H1 (cell line): Measurements from ENCODE around the gene CFAP91. TPM values are rescaled to one million over a fixed set of nuclear protein-coding genes. Genes with fewer than 3 reads are reported as not detected.

Experiments used
- CTCF ChIA-PET: fragments of 300-600 bp; sonication (Branson Sonifier 250); formaldehyde crosslinking; loops from one replicate; lab custom pipeline; 2021; ENCODE audit not compliant: partially characterized antibody; lab: Charles Lee
- POLR2A ChIA-PET: fragments of 300-600 bp; sonication (Branson Sonifier 250); formaldehyde crosslinking; loops from one replicate; lab custom pipeline; 2021; ENCODE audit warnings: inconsistent platforms; ENCODE audit not compliant: partially characterized antibody; lab: Charles Lee
- DNase-seq, 2 experiments: peaks; one replicate each; pipeline versions ENCODE4 v3.0.0 to v3.0.0-alpha.2; 2010 to 2022; ENCODE audit warnings: low spot score in 2 of 2, low read depth in 1 of 2, mixed read lengths in 1 of 2
- FAIRE-seq: peaks from 2 replicates; lab custom pipeline; 2011; peaks lifted over from hg19 to GRCh38; lab: Jason Lieb, UNC
- H2AFZ ChIP-seq: 2 replicates; pipeline ENCODE4 v1.8.1; 2012; ENCODE audit warnings: low read length, inconsistent platforms
- H2AK5ac ChIP-seq: 2 replicates; pipeline ENCODE4 v1.6.1; 2013; ENCODE audit warnings: low read depth, low read length
- H2BK120ac ChIP-seq: replicated peaks from 2 replicates; pipeline ENCODE3; 2013; ENCODE audit warnings: low read depth, low read length, inconsistent platforms
- H2BK12ac ChIP-seq: 2 replicates; pipeline ENCODE4 v1.6.1; 2013; ENCODE audit warnings: low read depth, low read length
- H2BK15ac ChIP-seq: 2 replicates; pipeline ENCODE4 v1.6.1; 2013; ENCODE audit warnings: low read length
- H2BK20ac ChIP-seq: 2 replicates; pipeline ENCODE4 v1.6.1; 2013; ENCODE audit warnings: low read length
- H2BK5ac ChIP-seq: 2 replicates; pipeline ENCODE4 v1.6.1; 2013; ENCODE audit warnings: low read depth, low read length
- H3K14ac ChIP-seq: 2 replicates; pipeline ENCODE4 v1.6.1; 2013; ENCODE audit warnings: inconsistent platforms; ENCODE audit not compliant: insufficient read length
- H3K18ac ChIP-seq: 2 replicates; pipeline ENCODE4 v1.6.1; 2013; ENCODE audit warnings: low read length; ENCODE audit errors: extremely low read depth
- H3K23ac ChIP-seq: 2 replicates; pipeline ENCODE4 v1.6.1; 2013; ENCODE audit warnings: inconsistent platforms; ENCODE audit not compliant: insufficient read length
- H3K23me2 ChIP-seq: 2 replicates; pipeline ENCODE4 v1.6.1; 2013; ENCODE audit warnings: low read depth, low read length
- H3K27ac ChIP-seq: 2 replicates; pipeline ENCODE4 v1.6.1; 2011; ENCODE audit warnings: low read depth, low read length, inconsistent platforms
- H3K27me3 ChIP-seq, 4 experiments: replicated peaks in 1 of 4; 1 replicate in 1 of 4; 2 replicates in 3 of 4; pipeline versions ENCODE4 v1.6.1 to v1.8.1; 2011 to 2013; ENCODE audit warnings: low read length in 3 of 4, mild to moderate bottlenecking in 3 of 4, inconsistent platforms in 2 of 4, mixed read lengths in 2 of 4, moderate library complexity in 1 of 4; ENCODE audit not compliant: control insufficient read depth in 3 of 4, insufficient read depth in 3 of 4; ENCODE audit errors: extremely low read depth in 1 of 4
- H3K36me3 ChIP-seq, 4 experiments: 2 replicates each; pipeline versions ENCODE4 v1.6.1 to v1.8.1; 2011 to 2013; ENCODE audit warnings: mild to moderate bottlenecking in 4 of 4, low read length in 3 of 4, moderate library complexity in 2 of 4, control low read depth in 1 of 4, inconsistent platforms in 1 of 4; ENCODE audit not compliant: insufficient read depth in 4 of 4, control insufficient read depth in 2 of 4
- H3K4ac ChIP-seq: replicated peaks from 2 replicates; pipeline ENCODE3; 2013; ENCODE audit warnings: low read length, low read depth, mixed read lengths, inconsistent platforms; ENCODE audit not compliant: insufficient read length
- H3K4me1 ChIP-seq, 4 experiments: replicated peaks in 1 of 4; 1 replicate in 1 of 4; 2 replicates in 3 of 4; pipeline versions ENCODE4 v1.6.1 to v1.8.1; 2011 to 2013; ENCODE audit warnings: low read length in 3 of 4, inconsistent platforms in 2 of 4, mixed read lengths in 1 of 4; ENCODE audit not compliant: insufficient read depth in 4 of 4, control insufficient read depth in 3 of 4
- H3K4me2 ChIP-seq, 2 experiments: 2 replicates each; pipeline versions ENCODE4 v1.6.1 to v1.8.1; 2011 to 2013; ENCODE audit warnings: low read depth in 2 of 2, low read length in 2 of 2, control low read depth in 1 of 2, inconsistent platforms in 1 of 2, mild to moderate bottlenecking in 1 of 2; ENCODE audit not compliant: insufficient read depth in 1 of 2
- H3K4me3 ChIP-seq, 4 experiments: fragments of 200-600, 300-600 bp in 1 of 4; sonication (generic), shearing (Covaris generic), sonication (Bioruptor Twin) in 1 of 4; 2 replicates each; pipeline versions ENCODE4 v1.5.1 to v1.8.1; 2011 to 2016; ENCODE audit warnings: low read length in 4 of 4, low read depth in 3 of 4, control low read depth in 2 of 4, inconsistent platforms in 2 of 4, mild to moderate bottlenecking in 2 of 4, mixed read lengths in 1 of 4, moderate library complexity in 1 of 4; ENCODE audit not compliant: insufficient read depth in 2 of 4; ENCODE audit errors: extremely low read depth in 1 of 4
- H3K56ac ChIP-seq: replicated peaks from 2 replicates; pipeline ENCODE3; 2013; ENCODE audit warnings: low read depth, mild to moderate bottlenecking, mixed read lengths, low read length, inconsistent platforms; ENCODE audit not compliant: insufficient read length
- H3K79me1 ChIP-seq: 2 replicates; pipeline ENCODE4 v1.6.1; 2013; ENCODE audit warnings: low read depth, low read length, control low read depth
- H3K79me2 ChIP-seq, 2 experiments: 2 replicates each; pipeline versions ENCODE4 v1.6.1 to v1.8.1; 2012 to 2013; ENCODE audit warnings: low read length in 2 of 2, mild to moderate bottlenecking in 2 of 2, inconsistent platforms in 1 of 2; ENCODE audit not compliant: insufficient read depth in 2 of 2, control insufficient read depth in 1 of 2
- H3K9ac ChIP-seq, 4 experiments: replicated peaks in 1 of 4; 1 replicate in 1 of 4; 2 replicates in 3 of 4; pipeline versions ENCODE4 v1.6.1 to v1.8.1; 2011 to 2013; ENCODE audit warnings: low read depth in 3 of 4, low read length in 3 of 4, control low read depth in 2 of 4, mild to moderate bottlenecking in 2 of 4, moderate library complexity in 2 of 4, inconsistent platforms in 1 of 4; ENCODE audit errors: extremely low read depth in 1 of 4
- H3K9me3 ChIP-seq, 2 experiments: 2 replicates each; pipeline versions ENCODE4 v1.6.1 to v1.8.1; 2012 to 2013; ENCODE audit warnings: mild to moderate bottlenecking in 2 of 2, moderate library complexity in 2 of 2, control low read depth in 1 of 2, inconsistent platforms in 1 of 2, low read depth in 1 of 2, low read length in 1 of 2, mixed read lengths in 1 of 2; ENCODE audit not compliant: insufficient read depth in 2 of 2
- H4K20me1 ChIP-seq, 2 experiments: replicated peaks in 1 of 2; 2 replicates each; pipeline versions ENCODE3 to v1.8.1; 2011 to 2013; ENCODE audit warnings: inconsistent platforms in 2 of 2, low read length in 2 of 2, mild to moderate bottlenecking in 1 of 2; ENCODE audit not compliant: insufficient read depth in 2 of 2, control insufficient read depth in 1 of 2
- H4K5ac ChIP-seq: 2 replicates; pipeline ENCODE4 v1.6.1; 2013; ENCODE audit warnings: low read length, low read depth, mixed read lengths, inconsistent platforms; ENCODE audit not compliant: insufficient read length
- H4K8ac ChIP-seq: 2 replicates; pipeline ENCODE4 v1.8.0; 2013; ENCODE audit warnings: mild to moderate bottlenecking, moderate library complexity, low read length, inconsistent platforms; ENCODE audit not compliant: insufficient read depth; ENCODE audit errors: extremely low read depth
- H4K91ac ChIP-seq: replicated peaks from 2 replicates; pipeline ENCODE3; 2013; ENCODE audit warnings: low read length, mixed read lengths, inconsistent platforms; ENCODE audit not compliant: insufficient read length
- BACH1 ChIP-seq: IDR thresholded peaks from 2 replicates; pipeline ENCODE4 v1.6.1; 2012; ENCODE audit warnings: low read length, improper control_type of control experiment
- CBX8 ChIP-seq: fragments of 300-800, 300-1000 bp; sonication (generic); IDR thresholded peaks from 2 replicates; pipeline ENCODE4 v1.7.1; 2016; ENCODE audit warnings: low read depth, low read length, borderline replicate concordance
- EZH2 ChIP-seq: fragments of 200-600 bp; sonication (generic); IDR thresholded peaks from 2 replicates; pipeline ENCODE4 v1.7.1; 2012; ENCODE audit warnings: low read depth, mild to moderate bottlenecking, moderate library complexity, low read length, inconsistent platforms; ENCODE audit not compliant: severe bottlenecking
- GABPA ChIP-seq: IDR thresholded peaks from 2 replicates; pipeline ENCODE4 v1.6.1; 2011; ENCODE audit warnings: mild to moderate bottlenecking, low read length, moderate library complexity, borderline replicate concordance; ENCODE audit not compliant: insufficient read depth
- NRF1 ChIP-seq: IDR thresholded peaks from 2 replicates; pipeline ENCODE4 v1.6.1; 2011; ENCODE audit warnings: mild to moderate bottlenecking, low read depth, low read length, improper control_type of control experiment
- POLR2A ChIP-seq, 2 experiments: IDR thresholded peaks; 1 replicate in 1 of 2; 2 replicates in 1 of 2; pipeline ENCODE4 v1.6.1; 2011; ENCODE audit warnings: low read depth in 2 of 2, low read length in 2 of 2, mild to moderate bottlenecking in 2 of 2; ENCODE audit errors: control extremely low read depth in 1 of 2
- POU5F1 ChIP-seq: IDR thresholded peaks from 2 replicates; pipeline ENCODE4 v1.6.1; 2011; ENCODE audit warnings: low read depth, mild to moderate bottlenecking, low read length, moderate library complexity
- WGBS, 2 experiments: shearing (Covaris generic) in 1 of 2; methylation state at CpG; one replicate each; pipeline versions ENCODE4 v1.1.6 to v1.1.7; 2013 to 2015; ENCODE audit warnings: low lambda C conversion rate in 2 of 2, mixed read lengths in 2 of 2, inconsistent platforms in 1 of 2, low coverage in 1 of 2, missing lambda C conversion rate in 1 of 2; ENCODE audit not compliant: insufficient replicate concordance in 2 of 2, insufficient coverage in 1 of 2, insufficient read length in 1 of 2; ENCODE audit errors: extremely low coverage in 1 of 2, missing lambda C conversion rate in 1 of 2; 5-methylcytosine and 5-hydroxymethylcytosine counted together
- polyA plus RNA-seq, 7 experiments: library from polyadenylated mRNA; depleted of rRNA in 3 of 7; stranded (reverse) in 5 of 7; unstranded in 2 of 7; fragments of >200 nt in 5 of 7; fragments of 200-250 nt in 2 of 7; gene quantifications; 1 replicate in 5 of 7; 2 replicates in 1 of 7; 4 replicates in 1 of 7; pipeline versions ENCODE4 v1.2.1 to v1.2.3, GENCODE V29; 2011 to 2013; ENCODE audit warnings: missing spikeins in 2 of 7, mixed read lengths in 2 of 7
- total RNA-seq: library from RNA; stranded (reverse); fragmentation: NEBNext Ultra II Directional; extraction: Animal tissue kit (Norgen Biotek cat#: 25700); gene quantifications from 2 replicates; pipeline ENCODE4 v1.2.1, GENCODE V29; 2021

CFAP91 gene
- total and polyA plus RNA-seq, 2 of the 8 experiments (the other 6 are each of a cell fraction or from before 2014, with no cell fraction given), result 5.4 to 7.4 TPM

- no peak overlapping the region for H2BK120ac ChIP-seq
- H3K27ac ChIP-seq, result no peak overlapping the region
- no peaks in the 10 kb centered on the region for H3K27me3 ChIP-seq
- no peak overlapping the region for H3K9ac ChIP-seq
- no peak overlapping the region for H3K56ac ChIP-seq
- H3K79me1 ChIP-seq, result no peaks in the 10 kb centered on the region
- no peak overlapping the region for H3K23ac ChIP-seq
- WGBS, 2 experiments, result 81% methylated on average over 4 of the region's 4 CpGs; no CpG with 5 or more reads in 1 of the 2 experiments
- no peak for FAIRE-seq
- no peak overlapping the region for H2BK5ac ChIP-seq
- H4K91ac ChIP-seq, result no peak overlapping the region
- no peak overlapping the region for H3K4ac ChIP-seq
- no peak overlapping the region for H3K14ac ChIP-seq
- H2BK15ac ChIP-seq, result no peak overlapping the region
- no peak overlapping the region for H2BK12ac ChIP-seq
- no peaks in the 10 kb centered on the region for H3K79me2 ChIP-seq
- no peaks in the 10 kb centered on the region for H3K9me3 ChIP-seq
- ChIA-PET POLR2A (interaction anchor here (0.6 to 1.1 kb wide), 2 partner anchors 8 kb away, joined by 3 read pairs; no protein-coding TSS in a partner anchor), CTCF (interaction anchor here (0.6 to 1.6 kb wide), 4 partner anchors 9 to 150 kb away, joined by 3 to 10 read pairs (median 4); no protein-coding TSS in a partner anchor)
- H3K23me2 ChIP-seq, result no peaks in the 10 kb centered on the region
- no peak overlapping the region for H2BK20ac ChIP-seq
- DNase-seq, result no peak
- H3K18ac ChIP-seq, result no peak overlapping the region
- H3K4me2 ChIP-seq, result no peak overlapping the region
- H4K20me1 ChIP-seq, result no peaks in the 10 kb centered on the region
- no peak overlapping the region for H3K4me3 ChIP-seq
- H2AFZ ChIP-seq, result no peak overlapping the region
- H4K5ac ChIP-seq, result no peak overlapping the region
- H3K4me1 ChIP-seq, result no peaks in the 10 kb centered on the region
- H3K36me3 ChIP-seq, result no peaks in the 10 kb centered on the region; a peak in 1 of 8 replicates
- H4K8ac ChIP-seq, result no peak overlapping the region
- H2AK5ac ChIP-seq, result no peak overlapping the region
- TF ChIP-seq EZH2 (no peak), BACH1 (no peak), GABPA (no peak), NRF1 (no peak), POLR2A (IDR thresholded peaks at IDR 0.05; ENCODE audit: control extremely low read depth in 1 of 2, low read depth in 2 of 2, low read length in 2 of 2) (no peak), CBX8 (no peak), POU5F1 (no peak)
Observed at GRCh38 chr3:119657887-119658702, 44.7 kb upstream of the CFAP91 start.
